H1 (cell line): ENCODE data around the gene FAM167B. TPM values are rescaled to one million over a fixed set of nuclear protein-coding genes. Genes with fewer than 3 reads are reported as not detected.
"Not testable (repeated sequence)": the region's sequence is repeated elsewhere in the genome, so short reads cannot be mapped to it uniquely, and the experiment has no call there.

Experiments
- CTCF ChIA-PET: fragments of 300-600 bp; sonication (Branson Sonifier 250); formaldehyde crosslinking; loops from one replicate; lab custom pipeline; 2021; ENCODE audit not compliant: partially characterized antibody; lab: Charles Lee
- POLR2A ChIA-PET: fragments of 300-600 bp; sonication (Branson Sonifier 250); formaldehyde crosslinking; loops from one replicate; lab custom pipeline; 2021; ENCODE audit warnings: inconsistent platforms; ENCODE audit not compliant: partially characterized antibody; lab: Charles Lee
- DNase-seq, 2 experiments: peaks; one replicate each; pipeline versions ENCODE4 v3.0.0 to v3.0.0-alpha.2; 2010 to 2022; ENCODE audit warnings: low spot score in 2 of 2, low read depth in 1 of 2, mixed read lengths in 1 of 2
- FAIRE-seq: peaks from 2 replicates; lab custom pipeline; 2011; peaks lifted over from hg19 to GRCh38; lab: Jason Lieb, UNC
- H2AFZ ChIP-seq: 2 replicates; pipeline ENCODE4 v1.8.1; 2012; ENCODE audit warnings: low read length, inconsistent platforms
- H2AK5ac ChIP-seq: 2 replicates; pipeline ENCODE4 v1.6.1; 2013; ENCODE audit warnings: low read depth, low read length
- H2BK120ac ChIP-seq: replicated peaks from 2 replicates; pipeline ENCODE3; 2013; ENCODE audit warnings: low read depth, low read length, inconsistent platforms
- H2BK12ac ChIP-seq: 2 replicates; pipeline ENCODE4 v1.6.1; 2013; ENCODE audit warnings: low read depth, low read length
- H2BK15ac ChIP-seq: 2 replicates; pipeline ENCODE4 v1.6.1; 2013; ENCODE audit warnings: low read length
- H2BK20ac ChIP-seq: 2 replicates; pipeline ENCODE4 v1.6.1; 2013; ENCODE audit warnings: low read length
- H2BK5ac ChIP-seq: 2 replicates; pipeline ENCODE4 v1.6.1; 2013; ENCODE audit warnings: low read depth, low read length
- H3K14ac ChIP-seq: 2 replicates; pipeline ENCODE4 v1.6.1; 2013; ENCODE audit warnings: inconsistent platforms; ENCODE audit not compliant: insufficient read length
- H3K18ac ChIP-seq: 2 replicates; pipeline ENCODE4 v1.6.1; 2013; ENCODE audit warnings: low read length; ENCODE audit errors: extremely low read depth
- H3K23ac ChIP-seq: 2 replicates; pipeline ENCODE4 v1.6.1; 2013; ENCODE audit warnings: inconsistent platforms; ENCODE audit not compliant: insufficient read length
- H3K23me2 ChIP-seq: 2 replicates; pipeline ENCODE4 v1.6.1; 2013; ENCODE audit warnings: low read depth, low read length
- H3K27ac ChIP-seq: 2 replicates; pipeline ENCODE4 v1.6.1; 2011; ENCODE audit warnings: low read depth, low read length, inconsistent platforms
- H3K27me3 ChIP-seq, 4 experiments: replicated peaks in 1 of 4; 1 replicate in 1 of 4; 2 replicates in 3 of 4; pipeline versions ENCODE4 v1.6.1 to v1.8.1; 2011 to 2013; ENCODE audit warnings: low read length in 3 of 4, mild to moderate bottlenecking in 3 of 4, inconsistent platforms in 2 of 4, mixed read lengths in 2 of 4, moderate library complexity in 1 of 4; ENCODE audit not compliant: control insufficient read depth in 3 of 4, insufficient read depth in 3 of 4; ENCODE audit errors: extremely low read depth in 1 of 4
- H3K36me3 ChIP-seq, 4 experiments: 2 replicates each; pipeline versions ENCODE4 v1.6.1 to v1.8.1; 2011 to 2013; ENCODE audit warnings: mild to moderate bottlenecking in 4 of 4, low read length in 3 of 4, moderate library complexity in 2 of 4, control low read depth in 1 of 4, inconsistent platforms in 1 of 4; ENCODE audit not compliant: insufficient read depth in 4 of 4, control insufficient read depth in 2 of 4
- H3K4ac ChIP-seq: replicated peaks from 2 replicates; pipeline ENCODE3; 2013; ENCODE audit warnings: low read length, low read depth, mixed read lengths, inconsistent platforms; ENCODE audit not compliant: insufficient read length
- H3K4me1 ChIP-seq, 4 experiments: replicated peaks in 1 of 4; 1 replicate in 1 of 4; 2 replicates in 3 of 4; pipeline versions ENCODE4 v1.6.1 to v1.8.1; 2011 to 2013; ENCODE audit warnings: low read length in 3 of 4, inconsistent platforms in 2 of 4, mixed read lengths in 1 of 4; ENCODE audit not compliant: insufficient read depth in 4 of 4, control insufficient read depth in 3 of 4
- H3K4me2 ChIP-seq, 2 experiments: 2 replicates each; pipeline versions ENCODE4 v1.6.1 to v1.8.1; 2011 to 2013; ENCODE audit warnings: low read depth in 2 of 2, low read length in 2 of 2, control low read depth in 1 of 2, inconsistent platforms in 1 of 2, mild to moderate bottlenecking in 1 of 2; ENCODE audit not compliant: insufficient read depth in 1 of 2
- H3K4me3 ChIP-seq, 4 experiments: fragments of 200-600, 300-600 bp in 1 of 4; sonication (generic), shearing (Covaris generic), sonication (Bioruptor Twin) in 1 of 4; 2 replicates each; pipeline versions ENCODE4 v1.5.1 to v1.8.1; 2011 to 2016; ENCODE audit warnings: low read length in 4 of 4, low read depth in 3 of 4, control low read depth in 2 of 4, inconsistent platforms in 2 of 4, mild to moderate bottlenecking in 2 of 4, mixed read lengths in 1 of 4, moderate library complexity in 1 of 4; ENCODE audit not compliant: insufficient read depth in 2 of 4; ENCODE audit errors: extremely low read depth in 1 of 4
- H3K56ac ChIP-seq: replicated peaks from 2 replicates; pipeline ENCODE3; 2013; ENCODE audit warnings: low read depth, mild to moderate bottlenecking, mixed read lengths, low read length, inconsistent platforms; ENCODE audit not compliant: insufficient read length
- H3K79me1 ChIP-seq: 2 replicates; pipeline ENCODE4 v1.6.1; 2013; ENCODE audit warnings: low read depth, low read length, control low read depth
- H3K79me2 ChIP-seq, 2 experiments: 2 replicates each; pipeline versions ENCODE4 v1.6.1 to v1.8.1; 2012 to 2013; ENCODE audit warnings: low read length in 2 of 2, mild to moderate bottlenecking in 2 of 2, inconsistent platforms in 1 of 2; ENCODE audit not compliant: insufficient read depth in 2 of 2, control insufficient read depth in 1 of 2
- H3K9ac ChIP-seq, 4 experiments: replicated peaks in 1 of 4; 1 replicate in 1 of 4; 2 replicates in 3 of 4; pipeline versions ENCODE4 v1.6.1 to v1.8.1; 2011 to 2013; ENCODE audit warnings: low read depth in 3 of 4, low read length in 3 of 4, control low read depth in 2 of 4, mild to moderate bottlenecking in 2 of 4, moderate library complexity in 2 of 4, inconsistent platforms in 1 of 4; ENCODE audit errors: extremely low read depth in 1 of 4
- H3K9me3 ChIP-seq, 2 experiments: 2 replicates each; pipeline versions ENCODE4 v1.6.1 to v1.8.1; 2012 to 2013; ENCODE audit warnings: mild to moderate bottlenecking in 2 of 2, moderate library complexity in 2 of 2, control low read depth in 1 of 2, inconsistent platforms in 1 of 2, low read depth in 1 of 2, low read length in 1 of 2, mixed read lengths in 1 of 2; ENCODE audit not compliant: insufficient read depth in 2 of 2
- H4K20me1 ChIP-seq, 2 experiments: replicated peaks in 1 of 2; 2 replicates each; pipeline versions ENCODE3 to v1.8.1; 2011 to 2013; ENCODE audit warnings: inconsistent platforms in 2 of 2, low read length in 2 of 2, mild to moderate bottlenecking in 1 of 2; ENCODE audit not compliant: insufficient read depth in 2 of 2, control insufficient read depth in 1 of 2
- H4K5ac ChIP-seq: 2 replicates; pipeline ENCODE4 v1.6.1; 2013; ENCODE audit warnings: low read length, low read depth, mixed read lengths, inconsistent platforms; ENCODE audit not compliant: insufficient read length
- H4K8ac ChIP-seq: 2 replicates; pipeline ENCODE4 v1.8.0; 2013; ENCODE audit warnings: mild to moderate bottlenecking, moderate library complexity, low read length, inconsistent platforms; ENCODE audit not compliant: insufficient read depth; ENCODE audit errors: extremely low read depth
- H4K91ac ChIP-seq: replicated peaks from 2 replicates; pipeline ENCODE3; 2013; ENCODE audit warnings: low read length, mixed read lengths, inconsistent platforms; ENCODE audit not compliant: insufficient read length
- ASH2L ChIP-seq: fragments of 200-600, 300-600 bp; sonication (generic); IDR thresholded peaks from one replicate; pipeline ENCODE4 v1.7.1; 2017; ENCODE audit warnings: low read length
- WGBS, 2 experiments: shearing (Covaris generic) in 1 of 2; methylation state at CpG; one replicate each; pipeline versions ENCODE4 v1.1.6 to v1.1.7; 2013 to 2015; ENCODE audit warnings: low lambda C conversion rate in 2 of 2, mixed read lengths in 2 of 2, inconsistent platforms in 1 of 2, low coverage in 1 of 2, missing lambda C conversion rate in 1 of 2; ENCODE audit not compliant: insufficient replicate concordance in 2 of 2, insufficient coverage in 1 of 2, insufficient read length in 1 of 2; ENCODE audit errors: extremely low coverage in 1 of 2, missing lambda C conversion rate in 1 of 2; 5-methylcytosine and 5-hydroxymethylcytosine counted together
- polyA plus RNA-seq, 7 experiments: library from polyadenylated mRNA; depleted of rRNA in 3 of 7; stranded (reverse) in 5 of 7; unstranded in 2 of 7; fragments of >200 nt in 5 of 7; fragments of 200-250 nt in 2 of 7; gene quantifications; 1 replicate in 5 of 7; 2 replicates in 1 of 7; 4 replicates in 1 of 7; pipeline versions ENCODE4 v1.2.1 to v1.2.3, GENCODE V29; 2011 to 2013; ENCODE audit warnings: missing spikeins in 2 of 7, mixed read lengths in 2 of 7
- total RNA-seq: library from RNA; stranded (reverse); fragmentation: NEBNext Ultra II Directional; extraction: Animal tissue kit (Norgen Biotek cat#: 25700); gene quantifications from 2 replicates; pipeline ENCODE4 v1.2.1, GENCODE V29; 2021
- TF ChIP-seq, protein P1 (sequence below): IDR thresholded peaks from 2 replicates; pipeline ENCODE4 v1.6.1; 2012; ENCODE audit warnings: inconsistent platforms

Gene FAM167B
- total and polyA plus RNA-seq, 2 of the 8 experiments (the other 6 are each of a cell fraction or from before 2014, with no cell fraction given) = 2.8 to 3.9 TPM

DNA sequence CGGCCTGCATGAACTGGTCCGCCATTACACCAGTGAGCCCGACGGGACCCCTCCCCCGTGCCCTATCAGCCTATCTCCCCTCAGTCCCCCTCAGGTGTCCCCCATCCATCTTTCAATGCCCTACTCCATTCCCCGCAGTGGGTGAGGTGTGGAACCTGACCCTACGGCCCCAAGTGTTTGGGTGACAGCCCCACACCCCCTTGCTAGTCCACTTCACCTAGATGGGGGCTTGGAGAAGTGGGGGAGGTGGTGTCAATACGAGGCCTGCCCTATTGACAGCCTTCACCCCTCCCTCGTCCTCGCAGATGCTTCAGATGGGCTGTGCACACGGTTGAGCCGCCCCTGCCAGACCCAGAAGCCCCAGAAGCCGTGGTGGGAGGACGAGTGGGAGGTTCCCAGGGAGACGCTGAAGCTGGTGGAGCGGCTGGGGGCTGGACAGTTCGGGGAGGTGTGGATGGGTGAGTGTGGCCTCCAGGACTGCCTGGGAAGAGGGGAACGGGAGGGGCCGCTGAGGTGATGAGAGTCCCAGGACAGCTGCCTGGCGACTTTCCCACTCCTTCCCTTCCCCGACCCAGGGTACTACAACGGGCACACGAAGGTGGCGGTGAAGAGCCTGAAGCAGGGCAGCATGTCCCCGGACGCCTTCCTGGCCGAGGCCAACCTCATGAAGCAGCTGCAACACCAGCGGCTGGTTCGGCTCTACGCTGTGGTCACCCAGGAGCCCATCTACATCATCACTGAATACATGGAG, 29.2 kb downstream of the FAM167B start (continued):
- no peak for TF ChIP-seq ASH2L
- TF ChIP-seq, protein P1, sequence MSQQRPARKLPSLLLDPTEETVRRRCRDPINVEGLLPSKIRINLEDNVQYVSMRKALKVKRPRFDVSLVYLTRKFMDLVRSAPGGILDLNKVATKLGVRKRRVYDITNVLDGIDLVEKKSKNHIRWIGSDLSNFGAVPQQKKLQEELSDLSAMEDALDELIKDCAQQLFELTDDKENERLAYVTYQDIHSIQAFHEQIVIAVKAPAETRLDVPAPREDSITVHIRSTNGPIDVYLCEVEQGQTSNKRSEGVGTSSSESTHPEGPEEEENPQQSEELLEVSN = no peak

GRCh38 chr1:32284777-32285176, 37.8 kb downstream of the FAM167B start:
- H2BK5ac ChIP-seq, H3K56ac ChIP-seq, H3K4me3 ChIP-seq, H3K14ac ChIP-seq, H3K27ac ChIP-seq, H2BK12ac ChIP-seq, H4K91ac ChIP-seq, H3K79me1 ChIP-seq, H3K23me2 ChIP-seq, H3K23ac ChIP-seq, H3K18ac ChIP-seq, H2BK120ac ChIP-seq, H3K27me3 ChIP-seq, H4K20me1 ChIP-seq, H3K4me2 ChIP-seq, H2AFZ ChIP-seq, H3K4me1 ChIP-seq, H2AK5ac ChIP-seq, H4K8ac ChIP-seq, H3K9ac ChIP-seq, DNase-seq, CTCF ChIA-PET, H2BK15ac ChIP-seq, H3K4ac ChIP-seq, H3K79me2 ChIP-seq, H3K36me3 ChIP-seq, H2BK20ac ChIP-seq, H4K5ac ChIP-seq, H3K9me3 ChIP-seq, FAIRE-seq: not testable (repeated sequence)
- WGBS, 2 experiments = 96% methylated on average over 8 of the region's 8 CpGs; no CpG with 5 or more reads in 1 of the 2 experiments
- POLR2A ChIA-PET = interaction anchor here (0.8 to 1.9 kb wide), 2 partner anchors 11 to 47 kb away, joined by 3 to 5 read pairs; no protein-coding TSS in a partner anchor
